Endothelial cell of umbilical vein (primary cell): Measurements from ENCODE around the gene C14orf93.

Experiments
- EZH2 ChIP-seq: IDR thresholded peaks from 2 replicates; pipeline ENCODE4 v1.6.1; 2012; ENCODE audit warnings: borderline replicate concordance, low read depth, mild to moderate bottlenecking, moderate library complexity, low read length, inconsistent platforms; ENCODE audit not compliant: severe bottlenecking
- FOS ChIP-seq: IDR thresholded peaks from 2 replicates; pipeline ENCODE4 v1.6.1; 2011; ENCODE audit warnings: mild to moderate bottlenecking, low read length, moderate library complexity, borderline replicate concordance; ENCODE audit not compliant: insufficient read depth
- GATA2 ChIP-seq: IDR thresholded peaks from 2 replicates; pipeline ENCODE4 v1.7.0; 2011; ENCODE audit warnings: low read depth, mild to moderate bottlenecking, moderate library complexity, mixed read lengths, low read length; ENCODE audit not compliant: insufficient read length, insufficient read depth
- JUN ChIP-seq: IDR thresholded peaks from 2 replicates; pipeline ENCODE4 v1.6.1; 2011; ENCODE audit warnings: borderline replicate concordance, low read depth; ENCODE audit not compliant: insufficient read length, insufficient read depth
- POLR2A ChIP-seq: IDR thresholded peaks from 2 replicates; pipeline ENCODE4 v1.6.1; 2012; ENCODE audit warnings: low read depth, mild to moderate bottlenecking, control low read depth, low read length
- POLR2AphosphoS5 ChIP-seq: IDR thresholded peaks from 2 replicates; pipeline ENCODE4 v1.6.1; 2012; ENCODE audit warnings: low read depth, mild to moderate bottlenecking, control low read depth, low read length, moderate library complexity; ENCODE audit not compliant: insufficient read depth
- TF ChIP-seq, protein P1 (sequence below), 2 donors: IDR thresholded peaks; 1 replicate in 1 of 2; 2 replicates in 1 of 2; pipeline ENCODE4 v1.5.1; 2011; ENCODE audit warnings: low read length in 2 of 2, mild to moderate bottlenecking in 2 of 2, moderate library complexity in 2 of 2, control low read depth in 1 of 2, inconsistent platforms in 1 of 2, low read depth in 1 of 2; ENCODE audit not compliant: insufficient read depth in 1 of 2; ENCODE audit errors: extremely low read depth in 1 of 2
- TF ChIP-seq, protein P2 (sequence below): IDR thresholded peaks from 2 replicates; pipeline ENCODE4 v1.6.1; 2011; ENCODE audit not compliant: insufficient read depth, insufficient read length

DNA sequence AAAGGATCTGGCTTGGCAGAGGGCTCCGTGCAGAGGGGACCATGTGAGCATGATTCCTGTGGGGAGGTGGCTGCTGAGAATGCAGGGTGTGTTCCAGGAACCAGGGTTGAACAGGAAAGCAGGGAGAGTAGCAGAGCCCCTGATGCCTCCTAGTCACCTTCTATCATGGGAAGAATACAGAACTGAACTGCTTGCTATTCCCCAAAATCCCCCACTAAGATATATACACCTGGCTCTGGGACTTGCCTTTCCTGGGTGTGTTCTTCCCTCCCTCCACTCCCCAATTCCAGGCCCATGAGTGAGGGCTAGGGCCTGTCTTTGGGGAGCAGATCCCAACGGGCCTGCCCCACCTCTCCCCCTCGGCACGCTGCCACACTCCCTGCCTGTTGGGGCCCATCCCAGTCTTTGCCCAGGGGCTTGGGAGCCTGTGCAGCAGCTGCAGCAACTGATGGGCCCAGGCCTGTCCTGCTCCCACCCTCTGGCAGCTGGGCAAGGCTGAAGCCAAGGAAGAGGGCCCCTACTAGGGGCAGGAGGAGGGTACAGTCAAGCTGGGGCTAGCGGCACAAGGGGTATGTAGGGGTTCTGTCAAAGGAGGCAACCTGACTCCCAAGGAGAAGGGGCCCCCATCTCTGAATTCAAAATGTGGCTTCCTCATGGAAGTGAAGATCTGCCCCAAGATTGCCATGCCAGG is 30.8 kb downstream of the C14orf93 start:
- TF ChIP-seq, protein P1, sequence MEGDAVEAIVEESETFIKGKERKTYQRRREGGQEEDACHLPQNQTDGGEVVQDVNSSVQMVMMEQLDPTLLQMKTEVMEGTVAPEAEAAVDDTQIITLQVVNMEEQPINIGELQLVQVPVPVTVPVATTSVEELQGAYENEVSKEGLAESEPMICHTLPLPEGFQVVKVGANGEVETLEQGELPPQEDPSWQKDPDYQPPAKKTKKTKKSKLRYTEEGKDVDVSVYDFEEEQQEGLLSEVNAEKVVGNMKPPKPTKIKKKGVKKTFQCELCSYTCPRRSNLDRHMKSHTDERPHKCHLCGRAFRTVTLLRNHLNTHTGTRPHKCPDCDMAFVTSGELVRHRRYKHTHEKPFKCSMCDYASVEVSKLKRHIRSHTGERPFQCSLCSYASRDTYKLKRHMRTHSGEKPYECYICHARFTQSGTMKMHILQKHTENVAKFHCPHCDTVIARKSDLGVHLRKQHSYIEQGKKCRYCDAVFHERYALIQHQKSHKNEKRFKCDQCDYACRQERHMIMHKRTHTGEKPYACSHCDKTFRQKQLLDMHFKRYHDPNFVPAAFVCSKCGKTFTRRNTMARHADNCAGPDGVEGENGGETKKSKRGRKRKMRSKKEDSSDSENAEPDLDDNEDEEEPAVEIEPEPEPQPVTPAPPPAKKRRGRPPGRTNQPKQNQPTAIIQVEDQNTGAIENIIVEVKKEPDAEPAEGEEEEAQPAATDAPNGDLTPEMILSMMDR (IDR thresholded peaks at IDR 0.05; ENCODE audit: extremely low read depth in 1 of 2, insufficient read depth in 1 of 2, low read depth in 1 of 2, low read length in 2 of 2) = no peak
- TF ChIP-seq EZH2 (no peak), JUN (no peak), POLR2A (no peak), POLR2AphosphoS5 (no peak), GATA2 (no peak), FOS (no peak)
- TF ChIP-seq, protein P2, sequence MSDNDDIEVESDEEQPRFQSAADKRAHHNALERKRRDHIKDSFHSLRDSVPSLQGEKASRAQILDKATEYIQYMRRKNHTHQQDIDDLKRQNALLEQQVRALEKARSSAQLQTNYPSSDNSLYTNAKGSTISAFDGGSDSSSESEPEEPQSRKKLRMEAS = no peak
